K562 (cell line): ENCODE data around the gene ZBTB49. TPM values are rescaled to one million over a fixed set of nuclear protein-coding genes. Genes with fewer than 3 reads are reported as not detected.
A peak's percentile ranks its signal among the peaks of the same experiment; 100 is the strongest.

Experiments
- BRF2 ChIP-seq: IDR thresholded peaks from 3 replicates; pipeline ENCODE4 v1.6.1; 2011; ENCODE audit warnings: borderline replicate concordance, mild to moderate bottlenecking; ENCODE audit not compliant: insufficient read length, insufficient read depth
- CBFA2T2 ChIP-seq: fragments of 450-650 bp; conservative IDR thresholded peaks from 2 replicates; pipeline ENCODE4 v1.6.1; 2017; ENCODE audit warnings: mild to moderate bottlenecking
- CCNT2 ChIP-seq: IDR thresholded peaks from 2 replicates; pipeline ENCODE4 v1.6.1; 2011; ENCODE audit warnings: borderline replicate concordance, low read depth, mild to moderate bottlenecking, moderate library complexity, mixed read lengths, low read length; ENCODE audit not compliant: insufficient read length; ENCODE audit errors: extremely low read depth
- FOXO4 ChIP-seq: fragments of 450-650 bp; formaldehyde crosslinking; IDR thresholded peaks from 2 replicates; pipeline ENCODE4 v1.4.0; 2020; ENCODE audit warnings: mild to moderate bottlenecking, moderate library complexity
- KDM1A ChIP-seq, 2 experiments: fragments of 450-650 bp; IDR thresholded peaks; 2 replicates each; pipeline ENCODE4 v1.6.1; 2016; ENCODE audit warnings: mild to moderate bottlenecking in 2 of 2
- LCOR ChIP-seq: sonication (generic); formaldehyde crosslinking; IDR thresholded peaks from 2 replicates; pipeline ENCODE4 v1.8.0; 2022; ENCODE audit warnings: mild to moderate bottlenecking, missing genetic modification reagents
- MIER1 ChIP-seq: fragments of 450-650 bp; IDR thresholded peaks from 2 replicates; pipeline ENCODE4 v1.6.1; 2016; ENCODE audit warnings: antibody characterized with exemption, mild to moderate bottlenecking, low read depth
- MYC ChIP-seq, 2 experiments: fragments of 250-450 bp in 1 of 2; sonication (Bioruptor Pico) in 1 of 2; IDR thresholded peaks; 2 replicates each; pipeline versions ENCODE4 v1.5.1 to v1.6.1; 2012 to 2021; ENCODE audit warnings: low read depth in 2 of 2, borderline replicate concordance in 1 of 2, improper control_type of control experiment in 1 of 2, low read length in 1 of 2, mild to moderate bottlenecking in 1 of 2, moderate library complexity in 1 of 2
- NFATC3 ChIP-seq: fragments of 450-650 bp; IDR thresholded peaks from 2 replicates; pipeline ENCODE4 v1.6.1; 2017; ENCODE audit warnings: mild to moderate bottlenecking
- PRPF4 ChIP-seq: fragments of 200-400 bp; formaldehyde crosslinking; IDR thresholded peaks from one replicate; pipeline ENCODE4 v1.6.1; 2017; ENCODE audit warnings: low read length, low read depth, mild to moderate bottlenecking; ENCODE audit not compliant: insufficient read depth, poor library complexity, severe bottlenecking
- STAG1 ChIP-seq: sonication (generic); formaldehyde crosslinking; IDR thresholded peaks from 2 replicates; pipeline ENCODE4 v1.5.0; 2020; ENCODE audit warnings: missing genetic modification reagents, borderline replicate concordance
- ZBTB33 ChIP-seq: sonication (generic); formaldehyde crosslinking; IDR thresholded peaks from 2 replicates; pipeline ENCODE4 v1.8.1; 2023; ENCODE audit warnings: mild to moderate bottlenecking, missing genetic modification reagents
- ZMIZ1 ChIP-seq, 2 experiments: fragments of 150-350 bp in 1 of 2; IDR thresholded peaks; 2 replicates each; pipeline ENCODE4 v1.6.1; 2012 to 2016; ENCODE audit warnings: low read depth in 2 of 2, low read length in 2 of 2, mild to moderate bottlenecking in 1 of 2, moderate library complexity in 1 of 2
- ZNF589 ChIP-seq: fragments of 200-800 bp; sonication (Bioruptor generic); IDR thresholded peaks from 2 replicates; pipeline ENCODE4 v1.6.1; 2016; ENCODE audit warnings: low read depth, missing genetic modification characterization, missing compliant biosample characterization
- ZNF740 ChIP-seq, 3 experiments: fragments of 200-800 bp in 1 of 3; sonication (Bioruptor generic) in 1 of 3; sonication (generic) in 1 of 3; formaldehyde crosslinking in 1 of 3; IDR thresholded peaks; 2 replicates each; pipeline versions ENCODE4 v1.6.1 to v1.8.0; 2016 to 2022; ENCODE audit warnings: mild to moderate bottlenecking in 2 of 3, missing compliant biosample characterization in 2 of 3, missing genetic modification characterization in 2 of 3, missing genetic modification reagents in 1 of 3
- polyA plus RNA-seq, 8 experiments: library from polyadenylated mRNA; depleted of rRNA in 4 of 8; stranded (reverse) in 5 of 8; unstranded in 3 of 8; fragments of >200 nt; fragmentation: Nextera tagmentation in 2 of 8; fragmentation: Illumina TruSeq in 1 of 8; extraction: Ambion mirVana in 2 of 8; extraction: Trizol in 1 of 8; gene quantifications; 2 replicates each; pipeline versions ENCODE4 v1.2.1 to v1.2.3, GENCODE V29; 2011 to 2014; ENCODE audit warnings: inconsistent platforms in 1 of 8, missing spikeins in 1 of 8
- total RNA-seq, 7 experiments: library from RNA; depleted of rRNA in 6 of 7; stranded (reverse); fragments of >200 nt in 6 of 7; fragmentation: Illumina TruSeq in 2 of 7; extraction: Trizol in 2 of 7; gene quantifications; 2 replicates each; pipeline versions ENCODE4 v1.2.1 to v1.2.3, GENCODE V29; 2011 to 2021; ENCODE audit warnings: low replicate concordance in 1 of 7

Gene ZBTB49
- total and polyA plus RNA-seq, 9 of the 15 experiments (the other 6 are each of a cell fraction or from before 2014, with no cell fraction given) = 0.49 to 8.0 (median 4.2) TPM

- TF ChIP-seq NFATC3 (no peak), CCNT2 (no peak), ZNF589 (CRISPR knock-in tag) (peak; percentile 76), CBFA2T2 (no peak), LCOR (CRISPR knock-in tag) (peak; percentile 79), ZNF740 (CRISPR knock-in tag; IDR thresholded peaks at IDR 0.05) (no peak), ZNF740 (tag; IDR thresholded peaks at IDR 0.05) (no peak), PRPF4 (no peak), STAG1 (CRISPR knock-in tag) (no peak), KDM1A (IDR thresholded peaks at IDR 0.05) (no peak), BRF2 (no peak), MYC (IDR thresholded peaks at IDR 0.05; ENCODE audit: low read depth, low read length) (peak; percentile 60; the same call in 1 of the 2 replicates), MYC (CRISPR knock-in tag; IDR thresholded peaks at IDR 0.05; ENCODE audit: borderline replicate concordance, low read depth) (no peak), FOXO4 (CRISPR knock-in tag) (no peak), ZBTB33 (no peak), ZMIZ1 (IDR thresholded peaks at IDR 0.05; ENCODE audit: low read depth in 2 of 2, low read length in 2 of 2) (peak in 1 of 2 experiments; percentile 41; a peak in 1 of 4 replicates), MIER1 (no peak)
Observed at GRCh38 chr4:4248029-4248884, 41.8 kb upstream of the ZBTB49 start, which contains the start of gene TMEM128 (continued).
